Prostate gland (tissue), 2 donors: ENCODE data around the gene PSMB1. TPM values are rescaled to one million over a fixed set of nuclear protein-coding genes. Genes with fewer than 3 reads are reported as not detected.

ENCODE experiments used
- DNase-seq: peaks from one replicate; pipeline ENCODE4 v3.0.0-alpha.2; 2019; ENCODE audit warnings: low spot score
- H3K27ac ChIP-seq, 2 donors: fragments of 200-600 bp; sonication (generic); 2 replicates each; pipeline ENCODE4 v1.5.1; 2017 to 2019
- H3K27me3 ChIP-seq: fragments of 200-600 bp; sonication (generic); replicated peaks from 2 replicates; pipeline ENCODE4 v1.5.1; 2019; ENCODE audit not compliant: insufficient read depth
- H3K36me3 ChIP-seq, 2 donors: fragments of 200-600 bp; sonication (generic); 1 replicate in 1 of 2; 2 replicates in 1 of 2; pipeline versions ENCODE4 v1.5.1 to v1.8.1; 2017 to 2019
- H3K4me1 ChIP-seq: fragments of 200-600 bp; sonication (generic); replicated peaks from 2 replicates; pipeline ENCODE4 v1.5.1; 2019
- H3K4me3 ChIP-seq, 2 donors: fragments of 200-600 bp; sonication (generic); 2 replicates each; pipeline ENCODE4 v1.5.1; 2017 to 2019
- H3K9me3 ChIP-seq: fragments of 200-600 bp; sonication (generic); 2 replicates; pipeline ENCODE4 v1.5.1; 2017
- CTCF ChIP-seq, 4 experiments: fragments of 200-600 bp in 2 of 4; fragments of 450-650 bp in 2 of 4; sonication (generic) in 2 of 4; IDR thresholded peaks; 1 replicate in 3 of 4; 2 replicates in 1 of 4; pipeline ENCODE4 v1.5.1; 2016 to 2019; ENCODE audit warnings: antibody characterized with exemption in 4 of 4, mild to moderate bottlenecking in 2 of 4, moderate library complexity in 2 of 4
- POLR2A ChIP-seq: fragments of 450-650 bp; IDR thresholded peaks from one replicate; pipeline ENCODE4 v1.6.1; 2016; ENCODE audit warnings: antibody characterized with exemption, mild to moderate bottlenecking
- POLR2AphosphoS5 ChIP-seq: sonication (generic); formaldehyde crosslinking; IDR thresholded peaks from one replicate; pipeline ENCODE4 v1.6.1; 2017; ENCODE audit warnings: antibody characterized with exemption
- WGBS: methylation state at CpG from one replicate; pipeline ENCODE4 v1.1.5; 2018; 5-methylcytosine and 5-hydroxymethylcytosine counted together
- intact Hi-C: fragments of 100-400 bp; cut with DNase I; formaldehyde crosslinking; loops from one replicate; pipeline ENCODE4 v1.14.2; 2022
- total RNA-seq, 2 donors: library from RNA; depleted of rRNA; stranded (reverse); fragments of >200 nt; gene quantifications; one replicate each; pipeline ENCODE4 v1.1.0, GENCODE V29; 2016

The PSMB1 gene
- total RNA-seq, 2 donors from 2014 or later = 188 to 234 TPM

- DNase-seq = no peak
- 2% methylated on average over 7 of the region's 7 CpGs for WGBS
- no peaks in the 10 kb centered on the region for H3K9me3 ChIP-seq
- H3K4me3 ChIP-seq = peak overlapping the region; percentile 93 to 96
- peaks cover 27% of the 10 kb centered on the region for H3K4me1 ChIP-seq
- intact Hi-C loops = loop anchor here (2.0 kb wide), 1 partner anchor 804 kb away; the partner anchor contains the start of genes DYNLT2 and ERMARD
- no peaks in the 10 kb centered on the region for H3K27me3 ChIP-seq
- H3K36me3 ChIP-seq = no peaks in the 10 kb centered on the region
- peak overlapping the region in 1 of 2 donors; percentile 91 for H3K27ac ChIP-seq
- no peak for TF ChIP-seq POLR2A
- no peak for TF ChIP-seq CTCF (IDR thresholded peaks at IDR 0.05)
- no peak for TF ChIP-seq POLR2AphosphoS5
Measured at GRCh38 chr6:170554796-170555137, 1.7 kb upstream of the PSMB1 start.

GRCh38 chr6:170554013-170554795, 1.1 kb upstream of the PSMB1 start, which contains the start of gene TBP:
Gene TBP (plus strand): TSS chr6:170554369. CDS start chr6:170557030, 2,661 bp downstream.
- WGBS = 0% methylated on average over 51 of the region's 51 CpGs
- H3K27me3 ChIP-seq = no peaks in the 10 kb centered on the region
- no peaks in the 10 kb centered on the region for H3K36me3 ChIP-seq
- no peaks in the 10 kb centered on the region for H3K9me3 ChIP-seq
- intact Hi-C loops = loop anchor here (2.0 kb wide), 1 partner anchor 803 kb away; the partner anchor contains the start of genes DYNLT2 and ERMARD
- H3K27ac ChIP-seq = peak within 1 kb of the TSS; percentile 91 to 92
- TF ChIP-seq POLR2A = peak; percentile 38
- peak; percentile 99 for TF ChIP-seq POLR2AphosphoS5
- peak in 2 of 4 experiments; percentile 16 to 27 for TF ChIP-seq CTCF (IDR thresholded peaks at IDR 0.05)
- peak; percentile 98 for DNase-seq
- peak within 1 kb of the TSS; percentile 93 to 96 for H3K4me3 ChIP-seq
- H3K4me1 ChIP-seq = peaks cover 27% of the 10 kb centered on the region

- no peaks in the 10 kb centered on the region for H3K9me3 ChIP-seq
- DNase-seq = peak; percentile 47
- H3K27me3 ChIP-seq = no peaks in the 10 kb centered on the region
- TF ChIP-seq POLR2AphosphoS5 = no peak
- no peak for TF ChIP-seq POLR2A
- no peak for TF ChIP-seq CTCF (IDR thresholded peaks at IDR 0.05)
- intact Hi-C loops = loop anchor here (2.0 kb wide), 1 partner anchor 803 kb away; the partner anchor contains the start of genes DYNLT2 and ERMARD
- no peaks in the 10 kb centered on the region for H3K36me3 ChIP-seq
- under 1% methylated on average over 13 of the region's 13 CpGs for whole genome bisulfite sequencing
- peak overlapping the region; percentile 93 to 96 for H3K4me3 ChIP-seq
- peaks cover 27% of the 10 kb centered on the region for H3K4me1 ChIP-seq
- H3K27ac ChIP-seq = peak overlapping the region; percentile 91 to 92
Measured at GRCh38 chr6:170553534-170554012, 466 bp upstream of the PSMB1 start.

- Histone ChIP-seq H3K9me3 (no peaks in the 10 kb centered on the region), H3K4me3 (no peak overlapping the region), H3K4me1 (peaks cover 7% of the 10 kb centered on the region), H3K27ac (no peak overlapping the region), H3K27me3 (no peaks in the 10 kb centered on the region), H3K36me3 (peaks cover 3 to 18% of the 10 kb centered on the region in 2 donors)
- no peak for TF ChIP-seq CTCF (IDR thresholded peaks at IDR 0.05)
- TF ChIP-seq POLR2A = no peak
- TF ChIP-seq POLR2AphosphoS5 = no peak
- intact Hi-C loops = no loop called here
- WGBS = 44% methylated on average over 2 of the region's 2 CpGs
- no peak for DNase-seq
Measured at GRCh38 chr6:170545405-170545804, 7.7 kb downstream of the PSMB1 start.
